Ramos (cell line): ENCODE results near the gene CDH23.

Experiments used
- in situ Hi-C: fragments of 300-500 bp; cut with MboI; formaldehyde crosslinking; loops from one replicate; pipeline ENCODE4 v1.14.3; 2022; ENCODE audit warnings: low sequenced_read_pairs; ENCODE audit not compliant: unreplicated experiment

CDH23 gene

GRCh38 chr10:71526653-71527052, 129.9 kb downstream of the CDH23 start:
- in situ Hi-C loops: no loop called here

- in situ Hi-C loops: no loop called here
These were observed 130.4 kb downstream of the CDH23 start for GRCh38 chr10:71527135-71527534.

GRCh38 chr10:71528371-71529206, 131.9 kb downstream of the CDH23 start:
- in situ Hi-C loops: no loop called here

GRCh38 chr10:71529207-71529827, 132.6 kb downstream of the CDH23 start:
- in situ Hi-C loops: no loop called here

- in situ Hi-C loops: no loop called here
These were observed 134.1 kb downstream of the CDH23 start for GRCh38 chr10:71530781-71531180.

- in situ Hi-C loops: no loop called here
These were observed 135.0 kb downstream of the CDH23 start for GRCh38 chr10:71531485-71532446.

GRCh38 chr10:71532878-71533277, 136.2 kb downstream of the CDH23 start:
- in situ Hi-C loops: no loop called here

GRCh38 chr10:71533936-71534335, 137.2 kb downstream of the CDH23 start:
- in situ Hi-C loops: no loop called here

GRCh38 chr10:71534568-71535194, 138.0 kb downstream of the CDH23 start:
- in situ Hi-C loops: no loop called here

GRCh38 chr10:71536332-71536731, 139.6 kb downstream of the CDH23 start:
- in situ Hi-C loops: no loop called here

- in situ Hi-C loops: no loop called here
These were observed 140.4 kb downstream of the CDH23 start for GRCh38 chr10:71537125-71537524.

GRCh38 chr10:71537681-71538080, 141.0 kb downstream of the CDH23 start:
- in situ Hi-C loops: no loop called here

- in situ Hi-C loops: no loop called here
These were observed 142.0 kb downstream of the CDH23 start for GRCh38 chr10:71538608-71539260.

- in situ Hi-C loops: no loop called here
These were observed 142.9 kb downstream of the CDH23 start for GRCh38 chr10:71539442-71540118.

GRCh38 chr10:71542478-71542877, 145.8 kb downstream of the CDH23 start:
- in situ Hi-C loops: no loop called here

- in situ Hi-C loops: no loop called here
These were observed 147.0 kb downstream of the CDH23 start for GRCh38 chr10:71543608-71544170.

- in situ Hi-C loops: no loop called here
These were observed 148.3 kb downstream of the CDH23 start for GRCh38 chr10:71545001-71545400.

GRCh38 chr10:71546220-71546619, 149.5 kb downstream of the CDH23 start:
- in situ Hi-C loops: no loop called here

GRCh38 chr10:71547312-71547711, 150.6 kb downstream of the CDH23 start:
- in situ Hi-C loops: no loop called here
